Pulmonary artery endothelial cell (primary cell): ENCODE measurements around the gene ARHGAP27. TPM values are rescaled to one million over a fixed set of nuclear protein-coding genes. Genes with fewer than 3 reads are reported as not detected.
"Not testable (repeated sequence)": the region's sequence is repeated elsewhere in the genome, so short reads cannot be mapped to it uniquely, and the experiment has no call there.

ENCODE experiments used
- DNase-seq: peaks from one replicate; pipeline ENCODE4 v3.0.0-alpha.2; 2011; ENCODE audit warnings: low read depth, low spot score
- total RNA-seq: library from RNA; depleted of rRNA; stranded (reverse); fragments of >200 nt; gene quantifications from 2 replicates; pipeline ENCODE4 v1.2.3, GENCODE V29; 2014

The ARHGAP27 gene
- total RNA-seq, 1 donor from 2014 or later: 13.9 TPM

- DNase-seq: no peak
Measured at GRCh38 chr17:45366691-45367090, 66.0 kb downstream of the ARHGAP27 start.

- no peak for DNase-seq
Measured at GRCh38 chr17:45366049-45366448, 66.6 kb downstream of the ARHGAP27 start.

DNA sequence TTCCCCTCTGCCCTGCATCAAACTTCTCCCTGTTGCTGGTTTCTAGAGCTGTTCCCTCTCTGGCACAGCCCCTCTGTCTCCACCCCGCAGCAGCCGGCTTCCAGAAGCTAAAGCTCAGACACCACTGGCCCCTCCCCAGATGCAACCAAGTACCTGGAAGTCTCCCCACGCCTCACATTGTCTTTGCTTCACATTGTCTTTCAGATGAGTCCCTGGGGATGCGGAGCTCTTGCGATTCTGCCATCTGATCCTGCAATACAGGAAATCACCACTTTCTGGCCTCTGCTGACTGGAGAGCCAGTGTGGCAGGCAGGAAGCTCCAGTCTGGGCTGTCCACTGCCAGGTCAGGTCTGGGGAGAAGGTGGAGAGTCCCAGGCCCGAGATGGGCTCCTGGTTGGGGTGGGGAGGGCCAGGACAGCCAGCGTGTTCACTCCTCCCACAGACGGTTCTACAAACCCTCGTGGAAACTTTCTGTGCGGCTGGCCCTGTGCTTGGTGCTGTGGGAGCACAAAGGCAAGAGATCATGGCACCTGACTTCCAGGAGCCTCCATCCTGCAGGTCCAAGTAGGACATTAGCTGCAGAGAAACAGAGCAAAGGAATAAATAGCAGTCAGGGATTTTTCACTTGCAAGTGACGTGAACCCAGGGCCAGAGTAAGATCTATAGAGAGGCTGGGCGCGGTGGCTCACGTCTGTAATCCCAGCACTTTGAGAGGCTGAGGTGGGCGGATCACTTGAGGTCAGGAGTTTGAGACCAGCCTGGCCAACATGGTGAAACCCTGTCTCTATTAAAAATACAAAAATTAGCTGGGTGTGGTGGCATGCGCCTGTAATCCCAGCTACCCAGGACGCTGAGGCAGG is 67.9 kb downstream of the ARHGAP27 start:
- DNase-seq: no peak

GRCh38 chr17:45363498-45363897 is 69.2 kb downstream of the ARHGAP27 start:
- DNase-seq: no peak

DNA sequence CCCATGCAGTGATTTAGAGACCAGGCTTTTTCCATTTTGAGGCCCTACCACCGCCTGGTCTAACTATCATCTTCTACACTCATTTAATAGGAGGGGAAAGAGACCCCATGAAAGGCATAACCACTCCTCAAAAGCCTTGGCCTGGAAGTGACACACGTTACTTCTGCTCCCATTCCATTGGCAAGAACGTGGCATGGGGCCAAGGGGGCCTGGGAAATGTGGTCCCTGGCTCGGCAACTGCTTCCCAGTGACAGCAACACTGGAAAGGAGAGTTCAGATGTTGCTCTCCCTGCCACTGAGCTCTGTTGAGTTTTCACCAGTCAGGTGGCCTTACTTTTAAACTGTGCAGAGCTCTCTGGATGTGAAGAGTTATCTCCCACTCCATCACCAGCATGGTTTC is 70.7 kb downstream of the ARHGAP27 start:
- DNase-seq: no peak

GRCh38 chr17:45361451-45361850 is 71.2 kb downstream of the ARHGAP27 start:
- no peak for DNase-seq

- DNase-seq: no peak
Measured at GRCh38 chr17:45357364-45357997, 75.2 kb downstream of the ARHGAP27 start.

DNA sequence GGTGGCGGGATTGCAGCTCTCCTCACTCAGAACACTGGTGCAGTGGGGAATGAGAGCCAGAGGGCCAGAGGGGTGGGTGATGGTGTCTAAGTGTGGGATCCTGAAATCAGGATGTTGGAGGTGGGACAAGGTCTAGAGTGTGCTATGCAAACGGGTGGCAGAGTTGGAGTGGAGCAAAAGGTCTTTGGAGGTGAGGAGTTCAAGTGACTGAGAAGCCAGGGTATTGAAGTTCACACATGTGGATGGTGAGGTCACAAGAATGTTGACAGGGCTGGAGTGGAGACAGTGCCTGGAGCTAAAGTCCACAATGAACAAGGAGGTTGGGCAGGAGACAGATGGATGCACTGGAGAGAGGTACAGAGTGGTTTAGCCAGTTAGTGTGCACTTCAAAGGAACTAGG is 77.6 kb downstream of the ARHGAP27 start:
- no peak for DNase-seq

- no peak for DNase-seq
Measured at GRCh38 chr17:45353043-45353442, 79.6 kb downstream of the ARHGAP27 start.

GRCh38 chr17:45351831-45352230 is 80.8 kb downstream of the ARHGAP27 start:
- DNase-seq: no peak

DNA sequence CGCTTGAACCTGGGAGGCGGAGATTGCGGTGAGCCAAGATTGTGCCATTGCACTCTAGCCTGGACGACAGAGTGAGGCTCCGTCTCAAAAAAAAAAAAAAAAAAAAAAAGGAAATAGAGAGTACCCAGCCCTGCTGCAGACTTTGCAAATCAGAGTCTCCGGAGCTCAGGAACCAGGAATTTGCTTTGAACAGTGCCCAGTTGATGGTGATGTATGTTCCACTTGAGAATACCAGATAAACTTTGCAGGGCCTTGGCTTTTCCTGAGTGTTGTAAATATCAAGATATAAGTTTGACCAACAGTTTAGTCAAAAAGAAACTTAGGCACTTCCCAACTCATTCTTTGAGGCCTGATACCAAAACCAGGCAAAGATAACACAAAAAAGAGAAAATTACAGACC is 85.2 kb downstream of the ARHGAP27 start:
- DNase-seq: no peak

DNA sequence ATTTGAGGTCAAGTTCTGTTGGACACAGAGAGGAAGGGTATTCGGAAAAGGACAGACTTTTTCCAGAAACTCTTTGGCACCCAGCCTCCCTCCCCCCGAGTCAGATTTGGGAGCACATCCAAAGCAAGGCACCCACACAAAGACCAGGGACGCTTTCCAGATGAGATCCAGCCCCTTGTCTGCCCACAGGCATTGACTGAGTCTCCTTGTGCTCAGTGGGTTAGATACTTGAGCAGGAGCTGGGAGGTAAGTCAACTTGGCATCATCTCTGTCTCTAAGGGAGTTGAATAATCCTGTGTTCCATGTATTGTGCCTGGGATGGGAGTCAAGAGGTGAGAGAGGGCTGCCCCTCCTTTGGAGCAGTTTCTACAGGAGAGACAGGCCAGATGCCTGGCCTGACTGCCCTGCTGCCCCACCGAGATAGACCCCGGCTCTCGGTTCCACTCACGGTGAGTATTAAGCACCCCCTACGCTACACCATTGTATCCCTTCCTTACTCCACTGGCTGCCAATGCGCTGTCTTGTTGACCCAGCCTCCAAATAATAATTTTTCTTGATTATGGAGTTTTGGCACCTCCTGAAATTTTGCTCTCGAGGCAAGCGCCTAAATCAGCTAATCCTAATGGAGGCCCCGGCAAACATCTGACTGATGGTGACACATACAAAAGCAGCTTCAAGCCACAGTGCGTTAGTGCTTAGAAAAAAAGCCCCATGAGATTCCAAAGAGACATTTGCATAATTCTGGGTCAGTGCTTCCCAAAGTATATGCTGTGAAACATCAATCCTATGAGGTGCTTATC is 86.3 kb downstream of the ARHGAP27 start:
- DNase-seq: no peak

- DNase-seq: no peak
Measured at GRCh38 chr17:45345554-45346215, 87.0 kb downstream of the ARHGAP27 start.

- DNase-seq: no peak
Measured at GRCh38 chr17:45345246-45345553, 87.5 kb downstream of the ARHGAP27 start.

DNA sequence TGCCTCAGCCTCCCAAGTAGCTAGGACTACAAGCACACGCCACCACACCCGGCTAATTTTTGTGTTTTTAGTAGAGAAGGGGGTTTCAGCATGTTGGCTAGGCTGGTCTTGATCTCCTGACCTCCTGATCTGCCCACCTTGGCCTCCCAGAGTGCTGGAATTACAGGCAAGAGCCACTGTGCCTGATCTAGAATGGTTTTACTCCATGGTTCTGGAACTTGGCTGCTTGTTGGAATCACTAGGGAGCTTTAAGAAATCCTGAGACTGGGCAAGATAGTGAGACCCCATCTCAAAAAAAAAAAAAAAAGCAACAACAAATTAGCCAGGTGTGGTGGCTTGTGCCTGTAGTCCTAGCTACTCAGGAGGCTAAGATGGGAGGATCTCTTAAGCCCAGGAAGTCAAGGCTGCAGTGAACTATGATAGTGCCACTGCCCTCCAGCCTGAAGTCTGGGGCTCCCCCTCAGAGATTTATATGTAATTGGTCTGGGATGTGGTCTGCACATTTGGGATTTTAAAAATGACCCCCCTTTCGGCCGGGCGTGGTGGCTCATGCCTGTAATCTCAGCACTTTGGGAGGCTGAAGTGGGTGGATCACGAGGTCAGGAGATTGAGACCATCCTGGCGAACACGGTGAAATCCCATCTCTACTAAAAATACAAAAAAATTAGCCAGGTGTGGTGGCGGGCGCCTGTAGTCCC is 88.6 kb downstream of the ARHGAP27 start:
- not testable (repeated sequence) for DNase-seq

Other genes starting within 250 kb of the ARHGAP27 start
- gene FMNL1, start 211.0 kb downstream of the ARHGAP27 start, total RNA-seq: 0.63 and 1.1 TPM in 2 replicates
- not detected in 2 replicates for gene SPATA32, start 170.8 kb downstream of the ARHGAP27 start, total RNA-seq
- 2.0 and 3.2 TPM in 2 replicates for gene MAP3K14, start 115.8 kb downstream of the ARHGAP27 start, total RNA-seq
- 18.8 and 19.4 TPM in 2 replicates for gene PLEKHM1, start 57.9 kb upstream of the ARHGAP27 start, total RNA-seq